Endothelial cell of umbilical vein (primary cell): Measurements from ENCODE around the gene PPP1R1C. TPM values are rescaled to one million over a fixed set of nuclear protein-coding genes. Genes with fewer than 3 reads are reported as not detected.

Experiments
- BruUV-seq: library from RNA; stranded (reverse); fragments of 400-500 nt; replicated peaks from 2 replicates; lab custom pipeline; 2021; lab: Mats Ljungman, UMichigan
- CTCF ChIA-PET: fragments of 300-600, 350-600 bp; sonication (Branson Sonifier 250); formaldehyde crosslinking; loops from one replicate; lab custom pipeline; 2021; ENCODE audit warnings: antibody characterized with exemption, inconsistent platforms; lab: Charles Lee
- POLR2A ChIA-PET: fragments of 300-600, 350-600 bp; sonication (Branson Sonifier 250); formaldehyde crosslinking; loops from one replicate; lab custom pipeline; 2021; ENCODE audit warnings: antibody characterized with exemption, inconsistent platforms; lab: Charles Lee
- DNase-seq: peaks from one replicate; pipeline ENCODE4 v3.0.0-alpha.2; 2011; ENCODE audit warnings: low read depth, low spot score
- FAIRE-seq: peaks from 2 replicates; lab custom pipeline; 2011; peaks lifted over from hg19 to GRCh38; lab: Jason Lieb, UNC
- H2AFZ ChIP-seq: 2 replicates; pipeline ENCODE4 v1.6.0; 2012; ENCODE audit warnings: low read depth, low read length, control low read depth, inconsistent platforms
- H3K27ac ChIP-seq: 2 replicates; pipeline ENCODE4 v1.5.1; 2011; ENCODE audit warnings: low read depth, mild to moderate bottlenecking, control low read depth, low read length, moderate library complexity; ENCODE audit not compliant: insufficient read depth
- H3K27me3 ChIP-seq, 2 experiments: 2 replicates each; pipeline versions ENCODE4 v1.6.0 to v1.6.1; 2011; ENCODE audit warnings: low read length in 2 of 2, mixed read lengths in 1 of 2; ENCODE audit not compliant: control insufficient read depth in 2 of 2, insufficient read depth in 2 of 2
- H3K36me3 ChIP-seq, 2 experiments: 2 replicates in 1 of 2; 3 replicates in 1 of 2; pipeline ENCODE4 v1.5.1; 2011; ENCODE audit warnings: low read length in 2 of 2, mild to moderate bottlenecking in 1 of 2, moderate library complexity in 1 of 2; ENCODE audit not compliant: control insufficient read depth in 2 of 2, insufficient read depth in 2 of 2; ENCODE audit errors: extremely low read depth in 1 of 2
- H3K4me1 ChIP-seq: 3 replicates; pipeline ENCODE4 v1.5.1; 2011; ENCODE audit warnings: mild to moderate bottlenecking, low read length; ENCODE audit not compliant: control insufficient read depth, insufficient read depth; ENCODE audit errors: extremely low read depth
- H3K4me2 ChIP-seq: 2 replicates; pipeline ENCODE4 v1.6.1; 2011; ENCODE audit warnings: low read length, control low read depth, mixed read lengths; ENCODE audit not compliant: insufficient read depth
- H3K4me3 ChIP-seq, 3 experiments: fragments of 200-600 bp in 1 of 3; sonication (generic), shearing (Covaris generic) in 1 of 3; replicated peaks in 1 of 3; 2 replicates each; pipeline ENCODE4 v1.5.1; 2011 to 2016; ENCODE audit warnings: control low read depth in 3 of 3, low read length in 3 of 3, mild to moderate bottlenecking in 2 of 3, inconsistent platforms in 1 of 3, low read depth in 1 of 3, moderate library complexity in 1 of 3; ENCODE audit not compliant: insufficient read depth in 1 of 3
- H3K79me2 ChIP-seq: 2 replicates; pipeline ENCODE4 v1.6.0; 2012; ENCODE audit warnings: low read length, inconsistent platforms; ENCODE audit not compliant: control insufficient read depth, insufficient read depth
- H3K9ac ChIP-seq: replicated peaks from 2 replicates; pipeline ENCODE3; 2011; ENCODE audit warnings: low read length, control low read depth; ENCODE audit not compliant: insufficient read depth; ENCODE audit errors: extremely low read depth
- H3K9me1 ChIP-seq: replicated peaks from 3 replicates; pipeline ENCODE4 v1.6.0; 2011; ENCODE audit warnings: mild to moderate bottlenecking, low read length; ENCODE audit not compliant: control insufficient read depth, insufficient read depth; ENCODE audit errors: extremely low read depth
- H3K9me3 ChIP-seq: replicated peaks from 2 replicates; pipeline ENCODE4 v1.5.1; 2012; ENCODE audit warnings: low read length, inconsistent platforms; ENCODE audit not compliant: control insufficient read depth, insufficient read depth
- H4K20me1 ChIP-seq: replicated peaks from 2 replicates; pipeline ENCODE3; 2011; ENCODE audit warnings: mild to moderate bottlenecking, low read length; ENCODE audit not compliant: control insufficient read depth, insufficient read depth; ENCODE audit errors: extremely low read depth
- CTCF ChIP-seq, 2 donors: IDR thresholded peaks; 1 replicate in 1 of 2; 2 replicates in 1 of 2; pipeline ENCODE4 v1.5.1; 2011; ENCODE audit warnings: low read length in 2 of 2, mild to moderate bottlenecking in 2 of 2, moderate library complexity in 2 of 2, control low read depth in 1 of 2, inconsistent platforms in 1 of 2, low read depth in 1 of 2; ENCODE audit not compliant: insufficient read depth in 1 of 2; ENCODE audit errors: extremely low read depth in 1 of 2
- EZH2 ChIP-seq: IDR thresholded peaks from 2 replicates; pipeline ENCODE4 v1.6.1; 2012; ENCODE audit warnings: borderline replicate concordance, low read depth, mild to moderate bottlenecking, moderate library complexity, low read length, inconsistent platforms; ENCODE audit not compliant: severe bottlenecking
- FOS ChIP-seq: IDR thresholded peaks from 2 replicates; pipeline ENCODE4 v1.6.1; 2011; ENCODE audit warnings: mild to moderate bottlenecking, low read length, moderate library complexity, borderline replicate concordance; ENCODE audit not compliant: insufficient read depth
- GATA2 ChIP-seq: IDR thresholded peaks from 2 replicates; pipeline ENCODE4 v1.7.0; 2011; ENCODE audit warnings: low read depth, mild to moderate bottlenecking, moderate library complexity, mixed read lengths, low read length; ENCODE audit not compliant: insufficient read length, insufficient read depth
- JUN ChIP-seq: IDR thresholded peaks from 2 replicates; pipeline ENCODE4 v1.6.1; 2011; ENCODE audit warnings: borderline replicate concordance, low read depth; ENCODE audit not compliant: insufficient read length, insufficient read depth
- MAX ChIP-seq: IDR thresholded peaks from 2 replicates; pipeline ENCODE4 v1.6.1; 2011; ENCODE audit not compliant: insufficient read depth, insufficient read length
- MYC ChIP-seq: IDR thresholded peaks from one replicate; pipeline ENCODE4 v1.6.1; 2011; ENCODE audit warnings: mild to moderate bottlenecking, low read depth, low read length
- POLR2A ChIP-seq: IDR thresholded peaks from 2 replicates; pipeline ENCODE4 v1.6.1; 2012; ENCODE audit warnings: low read depth, mild to moderate bottlenecking, control low read depth, low read length
- POLR2AphosphoS5 ChIP-seq: IDR thresholded peaks from 2 replicates; pipeline ENCODE4 v1.6.1; 2012; ENCODE audit warnings: low read depth, mild to moderate bottlenecking, control low read depth, low read length, moderate library complexity; ENCODE audit not compliant: insufficient read depth
- dilution Hi-C: fragments of 300-500 bp; cut with MboI; formaldehyde crosslinking; loops from one replicate; pipeline ENCODE4 v1.15.0; 2019; ENCODE audit warnings: low sequenced_read_pairs; ENCODE audit not compliant: extremely low pct_ligation_motif_present
- intact Hi-C: fragments of 100-400 bp; cut with micrococcal nuclease; formaldehyde crosslinking; loops from one replicate; pipeline ENCODE4 v1.10.0; 2022
- polyA plus RNA-seq, 4 experiments: library from polyadenylated mRNA; depleted of rRNA in 3 of 4; stranded (reverse) in 3 of 4; unstranded in 1 of 4; fragments of >200 nt; gene quantifications; 2 replicates each; pipeline versions ENCODE4 v1.2.1 to v1.2.3, GENCODE V29; 2011 to 2012; ENCODE audit warnings: missing spikeins in 1 of 4
- total RNA-seq: library from RNA; stranded (reverse); gene quantifications from 2 replicates; pipeline ENCODE4 v1.2.3, GENCODE V29; 2021

The PPP1R1C gene
- total and polyA plus RNA-seq, 2 donors (not counting 3 experiments of a cell fraction or from before 2014, with no cell fraction given) = 0.26 TPM; not detected in 1

GRCh38 chr2:182058056-182058455 is 72.4 kb downstream of the PPP1R1C start:
- ChIA-PET POLR2A (no interaction called here), CTCF (no interaction called here)
- Histone ChIP-seq H3K36me3 (no peaks in the 10 kb centered on the region), H3K27me3 (no peaks in the 10 kb centered on the region), H3K9me1 (no peaks in the 10 kb centered on the region), H3K9me3 (no peaks in the 10 kb centered on the region), H3K4me2 (no peak overlapping the region), H3K27ac (no peak overlapping the region), H3K9ac (no peak overlapping the region), H2AFZ (no peak overlapping the region), H4K20me1 (no peaks in the 10 kb centered on the region), H3K4me3 (no peak overlapping the region), H3K4me1 (no peaks in the 10 kb centered on the region), H3K79me2 (no peaks in the 10 kb centered on the region)
- DNase-seq (no peak), FAIRE-seq (no peak)
- BruUV-seq = no TSS peak
- dilution Hi-C loops = no loop called here
- intact Hi-C loops = no loop called here
- TF ChIP-seq MAX (no peak), GATA2 (no peak), EZH2 (no peak), CTCF (IDR thresholded peaks at IDR 0.05; ENCODE audit: extremely low read depth in 1 of 2, insufficient read depth in 1 of 2, low read depth in 1 of 2, low read length in 2 of 2) (no peak), POLR2AphosphoS5 (no peak)

- no peaks in the 10 kb centered on the region for H3K27me3 ChIP-seq
- no peak overlapping the region for H3K9ac ChIP-seq
- H4K20me1 ChIP-seq = no peaks in the 10 kb centered on the region
- H3K79me2 ChIP-seq = no peaks in the 10 kb centered on the region
- TF ChIP-seq CTCF (IDR thresholded peaks at IDR 0.05; ENCODE audit: extremely low read depth in 1 of 2, insufficient read depth in 1 of 2, low read depth in 1 of 2, low read length in 2 of 2) = no peak
- TF ChIP-seq MYC = no peak
- TF ChIP-seq POLR2AphosphoS5 = no peak
- no peak for TF ChIP-seq JUN
- TF ChIP-seq GATA2 = no peak
- TF ChIP-seq POLR2A = no peak
- TF ChIP-seq EZH2 = no peak
- no peak for TF ChIP-seq MAX
- TF ChIP-seq FOS = no peak
- BruUV-seq = no TSS peak
- DNase-seq (no peak), FAIRE-seq (no peak)
- H3K9me3 ChIP-seq = no peaks in the 10 kb centered on the region
- intact Hi-C loops (no loop called here), dilution Hi-C loops (no loop called here)
- H2AFZ ChIP-seq = no peak overlapping the region
- H3K9me1 ChIP-seq = no peaks in the 10 kb centered on the region
- H3K4me1 ChIP-seq = peaks cover 9% of the 10 kb centered on the region
- no peak overlapping the region for H3K27ac ChIP-seq
- no peak overlapping the region for H3K4me3 ChIP-seq
- CTCF ChIA-PET = no interaction called here
- no peak overlapping the region for H3K4me2 ChIP-seq
- H3K36me3 ChIP-seq = no peaks in the 10 kb centered on the region
- POLR2A ChIA-PET = no interaction called here
Measured at GRCh38 chr2:182061739-182062138, 76.1 kb downstream of the PPP1R1C start.
